Measurements from ENCODE around the gene SHROOM3.

GRCh38 chr4:76791479-76791878 is 356.4 kb downstream of the SHROOM3 start:
- TF ChIP-seq, protein P1, sequence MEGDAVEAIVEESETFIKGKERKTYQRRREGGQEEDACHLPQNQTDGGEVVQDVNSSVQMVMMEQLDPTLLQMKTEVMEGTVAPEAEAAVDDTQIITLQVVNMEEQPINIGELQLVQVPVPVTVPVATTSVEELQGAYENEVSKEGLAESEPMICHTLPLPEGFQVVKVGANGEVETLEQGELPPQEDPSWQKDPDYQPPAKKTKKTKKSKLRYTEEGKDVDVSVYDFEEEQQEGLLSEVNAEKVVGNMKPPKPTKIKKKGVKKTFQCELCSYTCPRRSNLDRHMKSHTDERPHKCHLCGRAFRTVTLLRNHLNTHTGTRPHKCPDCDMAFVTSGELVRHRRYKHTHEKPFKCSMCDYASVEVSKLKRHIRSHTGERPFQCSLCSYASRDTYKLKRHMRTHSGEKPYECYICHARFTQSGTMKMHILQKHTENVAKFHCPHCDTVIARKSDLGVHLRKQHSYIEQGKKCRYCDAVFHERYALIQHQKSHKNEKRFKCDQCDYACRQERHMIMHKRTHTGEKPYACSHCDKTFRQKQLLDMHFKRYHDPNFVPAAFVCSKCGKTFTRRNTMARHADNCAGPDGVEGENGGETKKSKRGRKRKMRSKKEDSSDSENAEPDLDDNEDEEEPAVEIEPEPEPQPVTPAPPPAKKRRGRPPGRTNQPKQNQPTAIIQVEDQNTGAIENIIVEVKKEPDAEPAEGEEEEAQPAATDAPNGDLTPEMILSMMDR (conservative IDR thresholded peaks at IDR 0.05; ENCODE audit: low read depth in 2 of 2), result no peak
- no peak for TF ChIP-seq JUNB (IDR thresholded peaks at IDR 0.05; ENCODE audit: unreplicated experiment)
- no peak for TF ChIP-seq EZH2 (IDR thresholded peaks at IDR 0.05; ENCODE audit: low read depth, unreplicated experiment)

Measured in GM23338 (cell line).